ENCODE measurements around the gene NCAPD3.

GRCh38 chr11:134242376-134242775, 18.6 kb upstream of the NCAPD3 start:
- no peak for TF ChIP-seq CTCF (IDR thresholded peaks at IDR 0.05)
- TF ChIP-seq HMGA2 (CRISPR knock-in tag; IDR thresholded peaks at IDR 0.05), result no peak
- TF ChIP-seq FOXJ3 (CRISPR knock-in tag; IDR thresholded peaks at IDR 0.05; ENCODE audit: borderline replicate concordance), result no peak
- TF ChIP-seq E2F4 (CRISPR knock-in tag; IDR thresholded peaks at IDR 0.05; ENCODE audit: borderline replicate concordance, low read depth), result no peak
- no peak for TF ChIP-seq MYBL2 (CRISPR knock-in tag; IDR thresholded peaks at IDR 0.05)
- no peak for TF ChIP-seq ZNF423 (CRISPR knock-in tag; IDR thresholded peaks at IDR 0.05)
- TF ChIP-seq PRRX2 (CRISPR knock-in tag; IDR thresholded peaks at IDR 0.05), result no peak
